ENCODE data around the gene CYBC1.

DNA sequence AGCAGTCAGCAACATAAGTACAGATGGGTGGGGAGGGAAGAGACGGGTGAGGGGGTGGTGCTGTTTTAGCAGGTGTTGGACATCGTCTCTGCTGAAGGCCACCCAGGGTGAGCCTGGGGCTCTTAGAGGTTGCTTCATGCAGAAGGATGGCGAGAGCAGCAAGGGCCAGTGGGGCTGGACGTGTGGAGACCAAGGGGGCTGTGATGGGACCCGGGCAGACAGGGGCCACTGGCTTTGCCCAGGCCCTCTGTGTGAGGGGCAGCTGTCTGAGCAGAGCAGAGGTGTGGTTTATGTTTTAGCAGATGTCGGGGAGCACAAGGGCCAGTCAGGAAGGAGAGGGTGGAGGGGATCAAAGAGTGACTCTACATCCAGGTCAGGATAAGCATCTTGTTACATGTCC, 12.8 kb upstream of the CYBC1 start:
- no peak for TF ChIP-seq MXI1 (conservative IDR thresholded peaks at IDR 0.05; ENCODE audit: poor library complexity, severe bottlenecking)
- TF ChIP-seq, protein P1, sequence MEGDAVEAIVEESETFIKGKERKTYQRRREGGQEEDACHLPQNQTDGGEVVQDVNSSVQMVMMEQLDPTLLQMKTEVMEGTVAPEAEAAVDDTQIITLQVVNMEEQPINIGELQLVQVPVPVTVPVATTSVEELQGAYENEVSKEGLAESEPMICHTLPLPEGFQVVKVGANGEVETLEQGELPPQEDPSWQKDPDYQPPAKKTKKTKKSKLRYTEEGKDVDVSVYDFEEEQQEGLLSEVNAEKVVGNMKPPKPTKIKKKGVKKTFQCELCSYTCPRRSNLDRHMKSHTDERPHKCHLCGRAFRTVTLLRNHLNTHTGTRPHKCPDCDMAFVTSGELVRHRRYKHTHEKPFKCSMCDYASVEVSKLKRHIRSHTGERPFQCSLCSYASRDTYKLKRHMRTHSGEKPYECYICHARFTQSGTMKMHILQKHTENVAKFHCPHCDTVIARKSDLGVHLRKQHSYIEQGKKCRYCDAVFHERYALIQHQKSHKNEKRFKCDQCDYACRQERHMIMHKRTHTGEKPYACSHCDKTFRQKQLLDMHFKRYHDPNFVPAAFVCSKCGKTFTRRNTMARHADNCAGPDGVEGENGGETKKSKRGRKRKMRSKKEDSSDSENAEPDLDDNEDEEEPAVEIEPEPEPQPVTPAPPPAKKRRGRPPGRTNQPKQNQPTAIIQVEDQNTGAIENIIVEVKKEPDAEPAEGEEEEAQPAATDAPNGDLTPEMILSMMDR (IDR thresholded peaks at IDR 0.05; ENCODE audit: poor library complexity, severe bottlenecking), result no peak
- TF ChIP-seq TAF1 (IDR thresholded peaks at IDR 0.05; ENCODE audit: low read depth), result no peak
- TF ChIP-seq RAD21 (conservative IDR thresholded peaks at IDR 0.05), result no peak
- no peak for TF ChIP-seq POLR2AphosphoS5 (IDR thresholded peaks at IDR 0.05)
- no peak for TF ChIP-seq EZH2 (IDR thresholded peaks at IDR 0.05; ENCODE audit: borderline replicate concordance, insufficient read depth, low read length, poor library complexity, severe bottlenecking)
- TF ChIP-seq EP300 (conservative IDR thresholded peaks at IDR 0.05; ENCODE audit: poor library complexity, severe bottlenecking), result no peak

Data from neural cell (in vitro differentiated cells).